ENCODE measurements around the gene PRLR.

PRLR gene

GRCh38 chr5:35026941-35027340, 203.3 kb downstream of the PRLR start:
- DNase-seq = no peak

- no peak for DNase-seq
Observed at GRCh38 chr5:35026280-35026840, 203.9 kb downstream of the PRLR start.

GRCh38 chr5:35024911-35025510, 205.3 kb downstream of the PRLR start:
- no peak for DNase-seq

- no peak for DNase-seq
Observed at GRCh38 chr5:35023391-35024178, 206.7 kb downstream of the PRLR start.

- DNase-seq = no peak
Observed at GRCh38 chr5:35016174-35017051, 213.9 kb downstream of the PRLR start.

- no peak for DNase-seq
Observed at GRCh38 chr5:35015063-35015462, 215.2 kb downstream of the PRLR start.

GRCh38 chr5:35012796-35013195, 217.5 kb downstream of the PRLR start:
- DNase-seq = no peak

- DNase-seq = no peak
Observed at GRCh38 chr5:35012365-35012764, 217.9 kb downstream of the PRLR start.

- DNase-seq = no peak
Observed at GRCh38 chr5:35010676-35011075, 219.6 kb downstream of the PRLR start.

- DNase-seq = no peak
Observed at GRCh38 chr5:35009657-35010056, 220.6 kb downstream of the PRLR start.

GRCh38 chr5:35009019-35009418, 221.3 kb downstream of the PRLR start:
- DNase-seq = no peak

GRCh38 chr5:35004771-35005170, 225.5 kb downstream of the PRLR start:
- no peak for DNase-seq

- no peak for DNase-seq
Observed at GRCh38 chr5:35004200-35004599, 226.1 kb downstream of the PRLR start.

GRCh38 chr5:35003018-35003957, 227.0 kb downstream of the PRLR start:
- peak; percentile 43 for DNase-seq

GRCh38 chr5:35002459-35002858, 227.8 kb downstream of the PRLR start:
- no peak for DNase-seq

- no peak for DNase-seq
Observed at GRCh38 chr5:35001842-35002241, 228.4 kb downstream of the PRLR start.
